HEK293 (cell line): Measurements from ENCODE around the gene VASH2.

Experiments used
- SCRT1 ChIP-seq: fragments of 450-650 bp; formaldehyde crosslinking; IDR thresholded peaks from 2 replicates; pipeline ENCODE4 v1.5.1; 2016; ENCODE audit warnings: missing biosample characterization, missing genetic modification characterization, borderline replicate concordance
- ZNF16 ChIP-seq: fragments of 450-650 bp; formaldehyde crosslinking; IDR thresholded peaks from 2 replicates; pipeline ENCODE4 v1.5.1; 2016; ENCODE audit warnings: low read depth, missing biosample characterization, missing genetic modification characterization
- ZNF311 ChIP-seq: fragments of 450-650 bp; formaldehyde crosslinking; IDR thresholded peaks from 2 replicates; pipeline ENCODE4 v1.5.1; 2017; ENCODE audit warnings: missing biosample characterization, missing genetic modification characterization, borderline replicate concordance
- ZNF449 ChIP-seq: fragments of 450-650 bp; formaldehyde crosslinking; IDR thresholded peaks from 2 replicates; pipeline ENCODE4 v1.5.1; 2017; ENCODE audit warnings: missing biosample characterization, mild to moderate bottlenecking, missing genetic modification characterization, moderate library complexity

VASH2 gene

GRCh38 chr1:213035573-213035972 lies 85.2 kb downstream of the VASH2 start (continued):
- TF ChIP-seq SCRT1 (tag by site-specific recombination) (no peak), ZNF311 (no peak), ZNF449 (tag by site-specific recombination) (no peak), ZNF16 (tag by site-specific recombination) (no peak)
